Measurements from ENCODE around the gene TLN1.

The TLN1 gene

DNA sequence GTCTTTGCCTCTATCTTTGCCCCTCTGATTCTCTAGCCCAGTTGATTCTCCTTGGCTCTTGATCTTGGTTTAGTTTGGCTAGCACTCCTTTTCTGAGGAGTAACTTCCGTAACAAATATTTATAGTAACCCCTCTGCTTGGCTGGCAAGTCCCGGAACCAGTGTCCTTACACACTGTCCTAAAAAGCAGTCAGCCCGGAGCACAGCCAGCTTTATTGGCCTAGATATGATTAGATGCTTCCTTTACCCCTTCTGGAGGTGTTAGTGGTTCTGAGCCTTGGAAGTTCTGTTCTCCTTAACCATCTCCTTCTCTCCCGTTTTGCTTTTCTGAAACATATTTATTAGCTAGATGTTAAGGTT is 39.1 kb upstream of the TLN1 start:
- FAIRE-seq = no peak
- TF ChIP-seq, protein P1, sequence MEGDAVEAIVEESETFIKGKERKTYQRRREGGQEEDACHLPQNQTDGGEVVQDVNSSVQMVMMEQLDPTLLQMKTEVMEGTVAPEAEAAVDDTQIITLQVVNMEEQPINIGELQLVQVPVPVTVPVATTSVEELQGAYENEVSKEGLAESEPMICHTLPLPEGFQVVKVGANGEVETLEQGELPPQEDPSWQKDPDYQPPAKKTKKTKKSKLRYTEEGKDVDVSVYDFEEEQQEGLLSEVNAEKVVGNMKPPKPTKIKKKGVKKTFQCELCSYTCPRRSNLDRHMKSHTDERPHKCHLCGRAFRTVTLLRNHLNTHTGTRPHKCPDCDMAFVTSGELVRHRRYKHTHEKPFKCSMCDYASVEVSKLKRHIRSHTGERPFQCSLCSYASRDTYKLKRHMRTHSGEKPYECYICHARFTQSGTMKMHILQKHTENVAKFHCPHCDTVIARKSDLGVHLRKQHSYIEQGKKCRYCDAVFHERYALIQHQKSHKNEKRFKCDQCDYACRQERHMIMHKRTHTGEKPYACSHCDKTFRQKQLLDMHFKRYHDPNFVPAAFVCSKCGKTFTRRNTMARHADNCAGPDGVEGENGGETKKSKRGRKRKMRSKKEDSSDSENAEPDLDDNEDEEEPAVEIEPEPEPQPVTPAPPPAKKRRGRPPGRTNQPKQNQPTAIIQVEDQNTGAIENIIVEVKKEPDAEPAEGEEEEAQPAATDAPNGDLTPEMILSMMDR (IDR thresholded peaks at IDR 0.05; ENCODE audit: insufficient read depth, missing control alignments) = no peak
- DNase-seq (ENCODE audit: insufficient read length, low spot score) = no peak

DNA sequence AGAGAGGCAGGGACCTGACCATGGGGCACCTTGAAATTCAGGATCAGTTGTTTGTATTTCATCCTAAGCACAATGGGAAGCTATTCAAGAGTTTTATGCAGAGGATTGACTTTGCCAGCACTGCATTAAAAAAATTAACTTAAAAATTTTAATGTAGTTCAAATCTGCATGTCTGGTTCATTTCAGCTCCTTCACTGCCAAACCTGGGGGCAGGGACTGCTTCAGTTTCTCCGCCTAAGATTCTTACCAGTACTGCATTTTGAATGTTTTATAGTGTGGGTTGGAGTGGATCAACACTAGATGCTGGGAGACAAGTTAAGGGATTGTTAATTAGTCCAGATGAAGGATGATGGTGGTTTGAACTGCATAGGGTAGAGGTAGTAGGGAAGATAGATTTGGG is 37.8 kb upstream of the TLN1 start:
- DNase-seq (ENCODE audit: insufficient read length, low spot score) (no peak), FAIRE-seq (no peak)
- TF ChIP-seq, protein P1 (IDR thresholded peaks at IDR 0.05; ENCODE audit: insufficient read depth, missing control alignments) = no peak

DNA sequence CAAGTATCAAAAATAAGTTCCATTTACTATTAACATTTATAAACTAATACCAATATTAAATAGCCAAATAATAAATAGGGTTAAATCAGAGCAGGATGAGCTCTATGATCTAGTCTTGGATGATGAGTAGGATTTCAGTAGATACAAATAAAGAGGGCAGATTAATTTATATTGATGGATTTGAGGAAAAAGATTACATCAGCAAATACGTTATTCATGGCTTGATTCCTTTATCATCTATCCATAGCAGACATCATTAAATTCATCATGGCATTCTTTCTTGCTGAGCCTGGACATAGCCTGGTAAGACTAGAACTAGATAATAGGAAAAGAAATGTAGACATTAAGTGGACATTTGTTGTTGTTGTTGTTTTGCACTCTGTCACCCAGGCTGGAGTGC is 35.5 kb upstream of the TLN1 start:
- DNase-seq (ENCODE audit: insufficient read length, low spot score) = no peak
- TF ChIP-seq, protein P1 (IDR thresholded peaks at IDR 0.05; ENCODE audit: insufficient read depth, missing control alignments) = no peak

DNA sequence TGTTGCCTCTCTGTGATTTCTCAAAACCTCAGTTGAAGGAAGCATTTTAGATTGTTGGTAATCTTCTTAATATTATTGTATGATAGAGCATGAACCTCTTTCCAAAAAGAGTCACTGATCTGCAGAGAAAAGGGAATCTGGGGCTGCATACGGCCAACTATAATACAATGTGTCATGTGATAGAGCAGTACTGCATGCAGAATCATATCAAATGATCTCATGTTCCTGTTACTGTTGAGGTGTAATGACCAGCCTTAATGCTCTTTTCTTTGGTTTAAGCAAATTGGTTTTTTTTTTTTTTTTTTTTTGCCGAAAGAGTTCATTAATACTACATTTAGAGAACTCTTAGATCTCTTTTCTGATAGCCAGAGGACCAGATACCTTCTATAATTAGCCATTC is 35.0 kb upstream of the TLN1 start:
- TF ChIP-seq, protein P1 (IDR thresholded peaks at IDR 0.05; ENCODE audit: insufficient read depth, missing control alignments) = no peak
- no peak for FAIRE-seq

More for the DNA sequence above, 35.5 kb upstream of the TLN1 start:
- FAIRE-seq = no peak

DNA sequence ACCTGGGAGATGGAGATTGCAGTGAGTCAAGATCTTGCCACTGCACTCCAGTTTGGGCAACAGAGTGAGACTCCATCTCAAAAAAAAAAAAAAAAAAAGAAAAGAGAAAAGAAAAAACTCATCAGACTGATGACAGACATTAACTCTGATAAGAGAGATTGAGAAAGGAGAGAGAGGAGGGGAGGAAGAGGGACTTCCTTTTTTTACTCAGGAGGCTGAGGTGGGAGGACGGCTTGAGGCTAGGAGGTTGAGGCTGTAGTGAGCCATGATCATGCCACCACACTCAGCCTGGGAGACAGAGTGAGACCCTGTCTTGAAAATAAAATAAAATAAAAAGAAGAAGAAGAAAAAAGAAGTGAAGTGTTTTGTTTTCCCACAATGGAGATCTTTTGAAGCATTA is 31.8 kb upstream of the TLN1 start:
- TF ChIP-seq, protein P1 (IDR thresholded peaks at IDR 0.05; ENCODE audit: insufficient read depth, missing control alignments) = no peak
- FAIRE-seq (no peak), DNase-seq (ENCODE audit: insufficient read length, low spot score) (no peak)

More for the DNA sequence above, 35.0 kb upstream of the TLN1 start:
- no peak for DNase-seq (ENCODE audit: insufficient read length, low spot score)

DNA sequence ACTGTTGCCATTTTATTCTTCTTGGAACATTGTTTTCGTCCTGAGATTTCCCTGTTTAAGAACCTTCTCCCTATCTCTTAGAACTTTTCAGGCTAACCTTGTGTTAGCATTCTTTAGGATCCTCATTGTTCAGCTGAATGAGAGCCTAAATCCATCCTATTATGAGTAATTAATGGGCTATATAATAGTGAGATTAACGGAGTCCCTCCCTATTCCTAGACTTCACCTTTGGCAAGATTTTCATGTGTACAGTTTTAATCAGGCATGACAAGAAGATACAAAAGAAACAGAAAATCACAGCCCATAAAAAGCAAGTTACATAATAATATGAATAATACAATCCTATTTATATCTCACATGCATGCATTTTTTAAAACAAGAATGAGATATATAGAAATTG is 31.2 kb upstream of the TLN1 start:
- TF ChIP-seq, protein P1 (IDR thresholded peaks at IDR 0.05; ENCODE audit: insufficient read depth, missing control alignments) = no peak
- FAIRE-seq = no peak
- DNase-seq (ENCODE audit: insufficient read length, low spot score) = no peak

DNA sequence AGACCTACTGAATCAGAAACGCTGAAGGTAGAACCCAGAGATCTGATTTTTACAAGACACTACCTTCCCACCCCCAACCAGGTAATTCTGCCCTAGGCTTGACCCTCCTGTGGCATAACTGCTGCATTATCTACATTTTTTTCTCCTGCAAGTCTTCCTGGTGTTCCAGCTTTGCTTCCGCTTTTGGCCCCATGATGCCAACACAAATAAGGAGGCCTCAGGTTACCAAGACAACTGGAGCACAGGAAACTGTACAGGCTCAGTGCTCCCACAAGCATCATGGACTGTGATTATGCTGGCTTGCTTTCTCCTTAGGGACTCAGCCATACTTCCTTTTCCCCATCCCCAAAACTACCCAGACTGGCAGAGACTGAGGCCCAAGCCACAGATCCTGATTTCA is 28.7 kb upstream of the TLN1 start:
- DNase-seq (ENCODE audit: insufficient read length, low spot score) (no peak), FAIRE-seq (no peak)
- TF ChIP-seq, protein P1 (IDR thresholded peaks at IDR 0.05; ENCODE audit: insufficient read depth, missing control alignments) = no peak
